Transverse colon (tissue), 4 donors: Measurements from ENCODE around the gene EIF3J. TPM values are rescaled to one million over a fixed set of nuclear protein-coding genes. Genes with fewer than 3 reads are reported as not detected.

Experiments used
- DNase-seq: peaks from one replicate; pipeline ENCODE4 v3.0.0-alpha.2; 2019
- H3K27ac ChIP-seq, 4 donors: fragments of 200-600 bp; sonication (generic); 2 replicates each; pipeline ENCODE4 v1.5.1; 2016 to 2018; ENCODE audit warnings: inconsistent platforms in 4 of 4
- H3K27me3 ChIP-seq: fragments of 200-600 bp; sonication (generic); 2 replicates; pipeline ENCODE4 v1.5.1; 2017; ENCODE audit warnings: inconsistent platforms
- H3K36me3 ChIP-seq, 4 donors: fragments of 200-600 bp; sonication (generic); 2 replicates each; pipeline ENCODE4 v1.5.1; 2017 to 2019; ENCODE audit warnings: inconsistent platforms in 4 of 4
- H3K4me1 ChIP-seq, 4 donors: fragments of 200-600 bp; sonication (generic); 2 replicates each; pipeline ENCODE4 v1.5.1; 2017 to 2020; ENCODE audit warnings: inconsistent platforms in 4 of 4
- H3K4me3 ChIP-seq, 4 donors: fragments of 200-600 bp; sonication (generic); 1 replicate in 1 of 4; 2 replicates in 3 of 4; pipeline versions ENCODE4 v1.5.1 to v1.6.1; 2017 to 2019; ENCODE audit warnings: inconsistent platforms in 4 of 4
- H3K9me3 ChIP-seq, 2 donors: fragments of 200-600 bp; sonication (generic); 2 replicates each; pipeline ENCODE4 v1.5.1; 2017 to 2019; ENCODE audit warnings: inconsistent platforms in 2 of 2
- EP300 ChIP-seq: sonication (generic); formaldehyde crosslinking; IDR thresholded peaks from one replicate; pipeline ENCODE4 v1.6.1; 2017; ENCODE audit warnings: antibody characterized with exemption, low read depth
- POLR2A ChIP-seq: fragments of 450-650 bp; IDR thresholded peaks from one replicate; pipeline ENCODE4 v1.6.1; 2016; ENCODE audit warnings: antibody characterized with exemption, mild to moderate bottlenecking, moderate library complexity
- POLR2AphosphoS5 ChIP-seq, 3 donors: sonication (generic); formaldehyde crosslinking; IDR thresholded peaks; one replicate each; pipeline ENCODE4 v1.6.1; 2016; ENCODE audit warnings: antibody characterized with exemption in 3 of 3
- WGBS, 2 donors: methylation state at CpG; one replicate each; pipeline ENCODE4 v1.1.5; 2018; ENCODE audit warnings: low coverage in 1 of 2; 5-methylcytosine and 5-hydroxymethylcytosine counted together
- in situ Hi-C, 4 donors: fragments of 200-750 bp; cut with MboI; loops; one replicate each; pipeline versions ENCODE4 v1.15.0 to v1.15.1; 2017; ENCODE audit warnings: low sequenced_read_pairs in 3 of 4, low pct_ligation_motif_present in 1 of 4, low pct_unique_long_range_greater_than_20kb in 1 of 4
- intact Hi-C: fragments of 100-400 bp; cut with DNase I; formaldehyde crosslinking; loops from one replicate; pipeline ENCODE4 v1.15.1; 2023; ENCODE audit warnings: low total_unique reads
- total RNA-seq, 4 donors: library from RNA; depleted of rRNA; stranded (reverse); fragments of >200 nt; gene quantifications; one replicate each; pipeline ENCODE4 v1.1.0, GENCODE V29; 2016
- TF ChIP-seq, protein P1 (sequence below), 5 experiments: fragments of 200-600 bp in 3 of 5; fragments of 450-650 bp in 2 of 5; sonication (generic) in 3 of 5; IDR thresholded peaks; 1 replicate in 2 of 5; 2 replicates in 3 of 5; pipeline ENCODE4 v1.5.1; 2016 to 2017; ENCODE audit warnings: antibody characterized with exemption in 5 of 5, inconsistent platforms in 3 of 5, mild to moderate bottlenecking in 2 of 5, moderate library complexity in 1 of 5

Gene EIF3J
- total RNA-seq, 4 donors from 2014 or later: 27.7 to 55.6 (median 42.2) TPM

DNA sequence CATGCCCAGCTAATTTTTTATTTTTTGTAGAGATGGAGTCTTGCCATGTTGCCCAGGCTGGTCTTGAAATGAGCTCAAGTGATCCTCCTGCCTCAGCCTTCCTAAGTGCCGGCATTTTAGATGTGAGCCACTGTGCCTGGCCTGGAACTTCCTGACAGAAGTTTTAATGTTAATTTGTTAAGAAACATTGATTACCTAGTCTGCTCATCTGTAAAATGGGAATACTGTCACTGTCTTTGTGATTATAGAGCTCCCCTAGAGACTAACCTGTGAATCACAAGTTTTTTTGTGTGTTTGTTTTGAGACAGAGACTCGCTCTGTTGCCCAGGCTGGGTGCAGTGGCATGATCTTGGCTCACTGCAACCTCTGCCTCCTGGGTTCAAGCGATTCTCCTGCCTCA is 4.3 kb upstream of the EIF3J start:
- WGBS, 2 donors: 92% methylated on average over 3 of the region's 3 CpGs; no CpG with 5 or more reads in 1 of the 2 donors
- Histone ChIP-seq H3K36me3 (no peaks in the 10 kb centered on the region), H3K27ac (no peak overlapping the region), H3K4me3 (no peak overlapping the region), H3K27me3 (no peaks in the 10 kb centered on the region), H3K4me1 (peaks cover 0 to 12% (median 8%) of the 10 kb centered on the region in 4 donors), H3K9me3 (no peaks in the 10 kb centered on the region)
- no peak for TF ChIP-seq EP300
- TF ChIP-seq POLR2AphosphoS5 (IDR thresholded peaks at IDR 0.05): no peak
- TF ChIP-seq, protein P1, sequence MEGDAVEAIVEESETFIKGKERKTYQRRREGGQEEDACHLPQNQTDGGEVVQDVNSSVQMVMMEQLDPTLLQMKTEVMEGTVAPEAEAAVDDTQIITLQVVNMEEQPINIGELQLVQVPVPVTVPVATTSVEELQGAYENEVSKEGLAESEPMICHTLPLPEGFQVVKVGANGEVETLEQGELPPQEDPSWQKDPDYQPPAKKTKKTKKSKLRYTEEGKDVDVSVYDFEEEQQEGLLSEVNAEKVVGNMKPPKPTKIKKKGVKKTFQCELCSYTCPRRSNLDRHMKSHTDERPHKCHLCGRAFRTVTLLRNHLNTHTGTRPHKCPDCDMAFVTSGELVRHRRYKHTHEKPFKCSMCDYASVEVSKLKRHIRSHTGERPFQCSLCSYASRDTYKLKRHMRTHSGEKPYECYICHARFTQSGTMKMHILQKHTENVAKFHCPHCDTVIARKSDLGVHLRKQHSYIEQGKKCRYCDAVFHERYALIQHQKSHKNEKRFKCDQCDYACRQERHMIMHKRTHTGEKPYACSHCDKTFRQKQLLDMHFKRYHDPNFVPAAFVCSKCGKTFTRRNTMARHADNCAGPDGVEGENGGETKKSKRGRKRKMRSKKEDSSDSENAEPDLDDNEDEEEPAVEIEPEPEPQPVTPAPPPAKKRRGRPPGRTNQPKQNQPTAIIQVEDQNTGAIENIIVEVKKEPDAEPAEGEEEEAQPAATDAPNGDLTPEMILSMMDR (IDR thresholded peaks at IDR 0.05): no peak
- TF ChIP-seq POLR2A: no peak
- intact Hi-C loops: loop anchor here (10.0 kb wide), 1 partner anchor 108 kb away; the partner anchor contains the start of gene CTDSPL2
- in situ Hi-C loops: no loop called here
- DNase-seq: no peak

DNA sequence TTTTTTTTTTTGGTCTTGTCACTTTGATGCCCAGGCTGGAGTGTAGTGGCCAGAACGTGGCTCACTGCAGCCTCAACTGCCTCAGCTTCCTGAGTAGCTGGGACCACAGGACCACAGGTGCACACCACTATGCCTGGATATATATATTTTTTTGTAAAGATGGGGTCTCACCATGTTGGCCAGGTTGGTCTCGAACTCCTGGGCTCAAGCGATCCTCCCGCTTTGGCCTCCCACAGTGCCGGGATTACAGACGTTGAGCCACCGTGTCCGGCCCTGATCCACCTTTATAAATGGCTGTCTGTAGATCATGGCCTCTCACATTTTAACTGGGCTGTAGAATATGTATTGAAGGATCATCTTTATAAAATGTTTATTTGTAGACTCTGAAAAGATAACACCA is 1.9 kb upstream of the EIF3J start:
- peak overlapping the region in 1 of 4 donors; percentile 99 for H3K27ac ChIP-seq
- no peak for TF ChIP-seq POLR2A
- TF ChIP-seq, protein P1 (IDR thresholded peaks at IDR 0.05): no peak
- TF ChIP-seq EP300: no peak
- no peak for TF ChIP-seq POLR2AphosphoS5 (IDR thresholded peaks at IDR 0.05)
- DNase-seq: no peak
- H3K4me3 ChIP-seq: no peak overlapping the region
- intact Hi-C loops: loop anchor here (10.0 kb wide), 1 partner anchor 110 kb away; the partner anchor contains the start of gene CTDSPL2
- peaks cover 9 to 27% (median 20%) of the 10 kb centered on the region in 4 donors for H3K4me1 ChIP-seq
- 96% methylated on average over 8 of the region's 8 CpGs; no CpG with 5 or more reads in 1 of the 2 donors for WGBS, 2 donors
- no peaks in the 10 kb centered on the region for H3K27me3 ChIP-seq
- no peaks in the 10 kb centered on the region for H3K36me3 ChIP-seq
- no peaks in the 10 kb centered on the region for H3K9me3 ChIP-seq
- in situ Hi-C loops: no loop called here

DNA sequence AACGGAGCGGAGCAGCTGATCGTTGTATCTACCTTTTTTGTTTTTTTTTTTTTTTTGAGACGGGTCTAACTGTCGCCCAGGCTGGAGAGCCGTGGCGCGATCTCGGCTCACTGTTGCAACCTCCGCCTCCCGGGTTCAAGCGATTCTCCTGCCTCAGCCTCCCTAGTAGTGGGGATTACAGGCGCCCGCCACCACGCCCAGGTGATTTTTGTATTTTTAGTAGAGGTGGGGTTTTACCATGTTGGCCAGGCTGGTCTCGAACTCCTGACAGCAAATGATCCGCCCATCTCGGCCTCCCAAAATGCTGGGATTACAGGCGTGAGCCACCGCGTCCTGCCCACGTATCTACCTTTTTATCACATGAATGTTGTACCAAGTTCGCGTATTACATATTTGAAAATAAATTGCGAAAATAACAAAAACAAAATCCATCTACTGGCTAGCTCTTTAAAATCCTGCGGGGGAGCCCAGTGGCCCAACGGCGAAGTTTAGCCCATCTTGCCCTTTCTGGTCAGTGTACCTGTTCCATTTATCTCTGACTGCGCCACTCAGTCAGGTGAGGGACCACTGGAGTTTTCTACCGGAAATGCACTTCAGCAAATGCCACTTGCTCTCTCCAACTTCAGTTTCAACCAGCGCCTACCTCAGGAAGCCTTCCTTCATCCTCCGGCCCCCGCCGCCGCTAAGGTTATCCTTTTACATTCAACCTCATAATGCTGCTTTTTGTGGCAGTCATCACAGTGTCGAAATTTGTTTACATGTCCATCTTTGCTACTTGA is 1.2 kb upstream of the EIF3J start:
- H3K9me3 ChIP-seq: no peaks in the 10 kb centered on the region
- no peaks in the 10 kb centered on the region for H3K36me3 ChIP-seq
- peak; percentile 32 for DNase-seq
- H3K27ac ChIP-seq: peak overlapping the region; percentile 97 to 100 (median 98)
- in situ Hi-C loops: no loop called here
- TF ChIP-seq POLR2AphosphoS5 (IDR thresholded peaks at IDR 0.05) (no peak), POLR2A (no peak), EP300 (no peak)
- TF ChIP-seq, protein P1 (IDR thresholded peaks at IDR 0.05): peak in 1 of 5 experiments; percentile 7
- peak overlapping the region; percentile 66 to 93 (median 83) for H3K4me3 ChIP-seq
- no peaks in the 10 kb centered on the region for H3K27me3 ChIP-seq
- peaks cover 9 to 31% (median 23%) of the 10 kb centered on the region in 4 donors for H3K4me1 ChIP-seq
- 47 to 61% methylated on average over 24 to 36 of the region's 36 CpGs for WGBS, 2 donors
- intact Hi-C loops: loop anchor here (10.0 kb wide), 1 partner anchor 111 kb away; the partner anchor contains the start of gene CTDSPL2

DNA sequence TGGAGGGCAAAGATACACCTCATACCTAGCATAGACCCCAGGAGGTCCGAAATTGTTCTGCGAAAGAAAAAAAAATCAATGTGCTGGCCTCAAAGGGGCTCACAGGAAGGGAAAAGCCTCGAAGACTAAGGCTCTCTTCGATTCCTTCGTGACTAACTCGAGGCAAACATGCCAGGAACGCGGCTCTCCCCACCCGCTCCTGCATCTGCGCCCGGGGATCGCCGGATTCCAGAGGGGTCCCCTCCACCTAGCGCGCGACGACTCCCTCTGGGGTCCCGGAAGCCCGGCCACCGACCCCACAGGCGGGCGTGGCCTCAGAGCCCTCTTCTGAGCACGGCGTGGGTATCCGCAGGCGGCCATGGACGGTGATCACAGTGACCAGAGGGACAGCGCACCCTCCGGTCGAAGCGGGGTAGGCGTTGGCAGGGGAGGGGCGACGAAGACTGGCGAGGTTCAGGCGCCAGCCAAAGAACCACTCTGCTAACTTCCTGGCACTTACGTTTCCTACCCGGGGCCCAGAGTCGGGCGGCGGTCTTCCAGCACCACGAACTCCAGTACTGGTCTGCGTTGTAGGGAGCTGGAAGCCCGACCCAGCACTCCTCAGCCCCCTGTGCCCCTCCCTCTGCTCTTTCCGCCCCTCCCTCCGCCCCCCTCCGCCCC is 515 bp upstream of the EIF3J start:
- in situ Hi-C loops: no loop called here
- TF ChIP-seq, protein P1 (IDR thresholded peaks at IDR 0.05): peak; percentile 30 to 59 (median 41)
- peak; percentile 69 to 88 (median 79) for TF ChIP-seq POLR2AphosphoS5 (IDR thresholded peaks at IDR 0.05)
- TF ChIP-seq POLR2A: peak; percentile 72
- TF ChIP-seq EP300: no peak
- Histone ChIP-seq H3K4me3 (peak overlapping the region; percentile 66 to 93 (median 83)), H3K27ac (peak overlapping the region; percentile 97 to 100 (median 98)), H3K4me1 (peaks cover 14 to 38% (median 30%) of the 10 kb centered on the region in 4 donors), H3K27me3 (no peaks in the 10 kb centered on the region), H3K9me3 (no peaks in the 10 kb centered on the region), H3K36me3 (no peaks in the 10 kb centered on the region)
- intact Hi-C loops: loop anchor here (10.0 kb wide), 1 partner anchor 112 kb away; the partner anchor contains the start of gene CTDSPL2
- peak; percentile 90 for DNase-seq
- WGBS, 2 donors: 0 to 1% methylated on average over 2 to 37 of the region's 47 CpGs
